ENCODE results near the gene NAA25.
"Not testable (repeated sequence)": the region's sequence is repeated elsewhere in the genome, so short reads cannot be mapped to it uniquely, and the experiment has no call there.

The NAA25 gene

GRCh38 chr12:112121780-112122565 is 13.4 kb upstream of the NAA25 start:
- no peak for DNase-seq (ENCODE audit: extremely low spot score, insufficient read length, low read depth)
- no peak for FAIRE-seq

- DNase-seq (ENCODE audit: extremely low spot score, insufficient read length, low read depth) (no peak), FAIRE-seq (no peak)
Observed at GRCh38 chr12:112117685-112118084, 9.1 kb upstream of the NAA25 start.

DNA sequence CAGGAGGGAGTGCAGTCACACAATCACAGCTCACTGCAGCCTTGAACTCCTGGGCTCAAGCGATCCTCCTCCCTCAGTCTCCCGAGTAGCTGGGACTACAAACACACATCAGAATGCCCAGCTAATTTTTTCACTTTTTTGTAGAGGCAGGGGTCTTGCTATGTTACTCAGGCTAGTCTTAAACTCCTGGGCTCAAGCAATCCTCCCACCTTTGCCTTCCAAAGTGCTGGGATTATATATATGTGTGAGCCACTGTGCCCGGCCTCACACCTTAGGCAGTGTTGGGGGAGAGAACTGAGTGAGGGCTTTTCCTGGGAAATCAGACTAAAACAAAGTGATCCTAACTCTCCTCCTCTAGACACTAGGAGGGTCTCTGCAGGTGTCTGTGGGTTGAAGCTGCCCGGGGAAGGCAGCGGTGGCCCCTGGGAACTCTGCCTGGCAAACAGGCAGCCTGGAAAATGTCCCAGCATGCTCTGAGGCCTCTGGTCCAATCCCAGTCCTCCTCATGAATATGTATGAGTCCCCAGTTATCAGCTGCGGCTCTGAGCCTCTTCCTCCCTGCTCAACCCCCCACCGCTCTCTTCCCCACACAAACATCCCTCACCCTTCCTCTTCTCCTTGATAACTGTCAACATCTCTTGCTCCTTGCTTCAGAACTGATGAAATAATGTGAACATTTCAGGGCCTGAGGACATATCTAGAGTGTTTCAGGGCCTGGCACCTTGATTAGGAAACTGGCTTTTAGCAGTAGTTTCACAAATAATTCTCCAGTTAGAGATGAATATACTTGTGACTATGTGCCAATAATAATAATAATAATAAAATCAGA is 7.9 kb upstream of the NAA25 start:
- FAIRE-seq (peak; percentile 21), DNase-seq (ENCODE audit: extremely low spot score, insufficient read length, low read depth) (no peak)

GRCh38 chr12:112115259-112116045 is 6.9 kb upstream of the NAA25 start:
- DNase-seq (ENCODE audit: extremely low spot score, insufficient read length, low read depth) = no peak
- no peak for FAIRE-seq

DNA sequence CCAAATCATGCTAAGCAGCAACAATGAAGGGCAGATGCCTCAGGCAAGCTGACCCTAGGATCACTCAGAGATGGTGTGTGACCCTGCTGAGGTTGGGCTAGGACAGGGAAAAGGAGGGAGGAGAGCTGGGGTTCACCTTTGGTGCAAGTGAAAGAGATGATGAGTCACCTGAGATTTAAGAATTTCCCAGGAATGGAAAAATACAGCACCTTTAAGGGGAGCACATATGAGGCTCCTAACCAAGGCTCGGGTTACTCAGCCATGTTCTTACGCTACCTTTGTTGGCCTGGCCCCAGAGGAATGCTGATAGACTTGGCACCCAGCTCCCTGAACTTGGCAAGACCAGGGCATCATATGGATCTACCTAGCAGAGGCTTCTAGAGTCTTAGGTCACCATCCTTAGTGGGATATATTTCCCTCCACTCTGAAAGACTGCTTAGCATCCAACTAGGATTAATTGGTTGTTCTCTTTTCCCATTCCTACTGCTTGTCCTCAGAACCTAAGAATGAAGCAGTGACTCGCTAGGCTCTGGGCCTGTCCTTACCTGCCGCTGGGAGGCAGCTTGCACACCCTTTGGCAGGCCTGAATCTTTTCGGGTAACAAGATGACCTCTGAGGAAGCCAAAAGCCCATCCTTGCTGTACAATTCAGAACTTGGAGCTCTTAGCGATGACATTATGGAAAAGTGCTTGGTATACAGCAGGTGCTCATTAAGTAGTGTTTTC is 4.0 kb upstream of the NAA25 start:
- no peak for DNase-seq (ENCODE audit: extremely low spot score, insufficient read length, low read depth)
- no peak for FAIRE-seq

- FAIRE-seq = no peak
- DNase-seq (ENCODE audit: extremely low spot score, insufficient read length, low read depth) = no peak
Observed at GRCh38 chr12:112111931-112112330, 3.3 kb upstream of the NAA25 start.

DNA sequence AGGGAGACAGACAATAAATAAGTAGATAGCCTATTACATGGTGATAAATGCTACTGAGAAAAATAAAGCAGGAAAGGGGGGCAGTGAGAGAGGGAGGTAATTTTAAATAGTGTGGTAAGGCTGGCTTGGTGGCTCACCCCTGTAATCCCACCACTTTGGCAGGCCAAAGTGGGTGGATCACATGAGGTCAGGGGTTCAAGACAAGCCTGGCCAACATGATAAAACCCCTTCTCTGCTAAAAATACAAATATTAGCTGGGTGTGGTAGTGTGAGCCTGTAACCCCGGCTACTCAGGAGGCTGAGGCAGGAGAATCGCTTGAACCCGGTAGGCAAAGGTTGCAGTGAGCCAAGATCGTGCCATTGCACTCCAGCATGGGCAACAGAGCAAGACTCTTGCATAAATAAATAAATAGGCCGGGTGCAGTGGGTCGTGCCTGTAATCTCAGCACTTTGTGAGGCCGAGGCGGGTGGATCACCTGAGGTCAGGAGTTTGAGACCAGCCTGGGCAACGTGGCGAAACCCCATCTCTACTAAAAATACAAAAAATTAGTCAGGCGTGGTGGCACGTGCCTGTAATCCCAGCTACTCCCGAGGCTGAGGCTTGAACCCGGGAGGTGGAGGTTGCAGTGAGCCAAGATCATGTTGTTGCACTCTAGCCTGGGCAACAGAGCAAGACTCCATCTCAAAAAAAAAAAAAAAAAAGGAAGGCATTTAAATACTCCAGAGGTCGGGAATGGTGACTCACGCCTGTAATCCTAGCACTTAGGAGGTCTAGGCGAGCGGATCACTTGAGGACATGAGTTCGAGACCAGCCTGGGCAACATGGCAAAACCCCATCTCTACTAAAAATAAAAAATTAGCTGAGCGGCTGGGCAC is 2.4 kb upstream of the NAA25 start:
- not testable (repeated sequence) for DNase-seq (ENCODE audit: extremely low spot score, insufficient read length, low read depth); FAIRE-seq

DNA sequence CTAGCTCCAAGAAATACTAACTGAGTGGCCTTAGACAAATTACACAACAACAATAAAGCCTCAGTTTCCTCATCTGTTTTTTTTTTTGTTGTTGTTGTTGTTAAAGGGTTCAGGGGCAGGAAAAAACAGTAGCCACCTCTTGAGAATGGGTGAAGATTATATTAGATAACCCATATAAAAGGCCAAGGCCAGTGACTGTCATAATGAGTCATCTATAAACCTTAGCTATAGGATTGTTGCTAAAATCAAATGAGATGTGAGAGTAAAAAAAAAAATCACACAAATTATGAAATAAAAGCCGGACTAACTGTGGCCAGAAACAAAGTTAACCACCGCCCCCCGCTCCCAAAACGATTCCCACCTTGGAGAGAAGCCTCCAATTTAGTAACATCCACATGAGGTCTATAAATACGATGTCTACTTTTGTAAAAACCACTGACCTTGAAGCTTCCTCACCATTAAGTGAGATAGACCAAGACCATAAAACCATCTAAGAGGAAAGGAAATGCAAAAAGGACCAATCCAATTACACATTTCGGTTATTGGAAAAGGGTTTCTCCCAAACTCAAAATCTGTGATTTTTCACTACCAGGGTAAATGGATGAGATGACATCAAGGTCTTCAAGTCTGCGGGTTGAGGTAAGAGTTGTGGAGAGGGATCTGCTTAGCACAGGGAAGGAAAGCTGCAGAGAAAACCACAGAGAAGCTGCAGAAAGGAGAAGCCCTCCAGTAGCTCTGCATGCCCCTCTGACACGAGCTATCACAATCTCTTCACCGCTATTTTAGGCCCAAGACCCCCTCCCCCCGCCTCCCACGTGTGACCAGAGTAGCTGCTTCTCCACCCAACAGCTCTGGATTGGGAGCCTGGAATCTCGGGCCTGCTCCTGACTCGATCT is 1.0 kb downstream of the NAA25 start:
- FAIRE-seq = no peak
- no peak for DNase-seq (ENCODE audit: extremely low spot score, insufficient read length, low read depth)

- no peak for FAIRE-seq
- DNase-seq (ENCODE audit: extremely low spot score, insufficient read length, low read depth) = no peak
Observed at GRCh38 chr12:112105891-112106290, 2.7 kb downstream of the NAA25 start.

GRCh38 chr12:112103758-112104503 is 4.7 kb downstream of the NAA25 start:
- FAIRE-seq (no peak), DNase-seq (ENCODE audit: extremely low spot score, insufficient read length, low read depth) (no peak)

- FAIRE-seq; DNase-seq (ENCODE audit: extremely low spot score, insufficient read length, low read depth): not testable (repeated sequence)
Observed at GRCh38 chr12:112102746-112103145, 5.8 kb downstream of the NAA25 start.

- no peak for DNase-seq (ENCODE audit: extremely low spot score, insufficient read length, low read depth)
- FAIRE-seq = no peak
Observed at GRCh38 chr12:112102127-112102526, 6.5 kb downstream of the NAA25 start.

GRCh38 chr12:112100500-112100899 is 8.1 kb downstream of the NAA25 start:
- not testable (repeated sequence) for DNase-seq (ENCODE audit: extremely low spot score, insufficient read length, low read depth); FAIRE-seq

- no peak for FAIRE-seq
- no peak for DNase-seq (ENCODE audit: extremely low spot score, insufficient read length, low read depth)
Observed at GRCh38 chr12:112097641-112098040, 10.9 kb downstream of the NAA25 start.

DNA sequence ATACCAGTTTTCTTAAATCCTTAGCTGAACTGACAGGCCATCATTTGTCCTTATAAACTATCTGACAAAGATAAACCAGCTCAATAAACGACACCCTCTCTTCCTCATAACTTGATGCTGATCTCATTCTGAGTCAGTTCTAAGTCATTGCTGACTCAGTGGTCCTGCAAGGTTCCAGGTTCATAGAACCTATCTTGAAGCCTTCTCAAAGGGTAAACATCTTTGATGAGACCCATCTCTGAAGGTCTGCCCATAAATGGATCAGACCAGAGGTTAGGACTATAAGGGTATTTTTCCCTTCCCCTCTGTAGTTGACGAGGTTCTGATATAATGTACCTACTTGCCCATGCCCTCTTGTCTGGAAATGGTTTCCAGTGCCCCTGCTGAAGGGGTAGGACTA is 11.9 kb downstream of the NAA25 start:
- no peak for DNase-seq (ENCODE audit: extremely low spot score, insufficient read length, low read depth)
- FAIRE-seq = no peak

GRCh38 chr12:112096070-112096469 is 12.5 kb downstream of the NAA25 start:
- DNase-seq (ENCODE audit: extremely low spot score, insufficient read length, low read depth) (no peak), FAIRE-seq (peak; percentile 63)

- FAIRE-seq (no peak), DNase-seq (ENCODE audit: extremely low spot score, insufficient read length, low read depth) (no peak)
Observed at GRCh38 chr12:112091563-112091962, 17.0 kb downstream of the NAA25 start.
